GM19193 (cell line): ENCODE measurements around the gene EPHA1.

Experiments used
- POLR2A ChIP-seq: IDR thresholded peaks from 4 replicates; pipeline ENCODE4 v1.6.1; 2011; ENCODE audit not compliant: insufficient read depth, insufficient read length; ENCODE audit errors: extremely low read depth

Gene EPHA1

DNA sequence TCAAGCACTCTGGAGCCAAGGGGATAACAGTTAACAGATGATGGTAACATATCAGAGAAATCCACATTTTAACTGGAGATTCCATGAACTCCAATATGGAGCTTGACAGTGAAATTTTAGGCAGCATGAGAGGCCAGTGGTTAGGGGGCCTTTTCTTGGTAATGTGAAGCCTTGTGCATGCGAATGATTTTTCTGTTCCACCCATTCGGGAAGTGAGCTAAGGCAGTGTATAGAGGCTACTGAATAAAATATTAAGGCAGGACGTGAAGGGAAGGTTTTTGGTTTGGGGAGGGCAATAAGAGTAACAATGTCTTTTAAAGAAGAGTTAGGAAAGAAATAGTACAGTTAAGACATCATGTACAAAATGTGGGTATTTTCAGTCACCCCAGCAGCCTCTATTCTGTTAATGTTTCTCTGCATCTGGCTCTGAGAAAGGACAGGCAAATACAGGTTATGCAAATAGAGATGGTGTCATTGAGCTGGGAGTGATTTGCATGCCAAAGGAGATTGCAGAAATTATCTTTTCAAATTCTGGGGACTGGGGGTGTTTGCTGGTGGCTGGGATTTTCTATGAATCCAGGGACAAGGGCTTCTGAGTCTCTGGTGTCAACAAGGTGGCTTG, 27.8 kb upstream of the EPHA1 start:
- no peak for TF ChIP-seq POLR2A

DNA sequence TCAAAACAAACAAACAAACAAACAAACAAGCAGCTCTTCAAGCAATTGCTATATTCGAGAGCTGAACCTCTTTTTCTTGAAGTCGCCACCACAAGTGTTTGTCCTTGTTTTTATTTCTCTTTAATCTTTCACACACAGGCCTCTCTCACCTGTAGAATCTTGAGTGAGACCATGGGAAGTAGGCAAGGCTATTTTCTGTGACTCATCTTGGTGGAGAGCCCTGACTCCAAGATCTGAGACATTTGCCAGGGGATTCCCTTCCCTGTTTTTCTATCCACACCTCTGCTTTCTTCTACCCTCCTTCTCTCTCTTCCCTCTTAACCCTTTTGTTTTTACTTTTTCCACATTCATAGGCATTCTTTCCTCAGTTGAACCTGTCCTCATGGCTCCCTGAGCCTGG, 26.6 kb upstream of the EPHA1 start:
- no peak for TF ChIP-seq POLR2A

DNA sequence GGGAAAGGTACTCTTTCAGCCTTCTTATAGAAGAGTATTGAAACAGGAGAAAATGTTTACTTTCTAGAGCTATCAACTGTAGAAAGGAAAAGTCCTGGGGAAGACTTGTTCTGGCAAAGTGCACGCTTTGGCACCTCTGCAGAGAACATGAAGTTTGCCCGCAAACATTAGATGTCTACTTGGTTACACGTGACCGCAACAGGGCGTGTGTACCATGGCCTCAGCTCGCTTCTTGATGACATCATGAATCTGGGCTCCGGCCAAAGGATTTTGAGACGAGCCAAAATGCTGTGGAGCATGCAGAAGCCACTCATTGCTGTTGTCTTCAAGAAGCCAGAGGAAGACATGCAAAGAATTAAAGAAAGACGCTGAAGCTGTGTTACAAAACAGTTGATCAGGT, 26.0 kb upstream of the EPHA1 start:
- no peak for TF ChIP-seq POLR2A

GRCh38 chr7:143433759-143434158, 25.1 kb upstream of the EPHA1 start:
- TF ChIP-seq POLR2A: no peak

- no peak for TF ChIP-seq POLR2A
Observed at GRCh38 chr7:143431109-143431508, 22.5 kb upstream of the EPHA1 start.

- no peak for TF ChIP-seq POLR2A
Observed at GRCh38 chr7:143429770-143430698, 21.4 kb upstream of the EPHA1 start.

DNA sequence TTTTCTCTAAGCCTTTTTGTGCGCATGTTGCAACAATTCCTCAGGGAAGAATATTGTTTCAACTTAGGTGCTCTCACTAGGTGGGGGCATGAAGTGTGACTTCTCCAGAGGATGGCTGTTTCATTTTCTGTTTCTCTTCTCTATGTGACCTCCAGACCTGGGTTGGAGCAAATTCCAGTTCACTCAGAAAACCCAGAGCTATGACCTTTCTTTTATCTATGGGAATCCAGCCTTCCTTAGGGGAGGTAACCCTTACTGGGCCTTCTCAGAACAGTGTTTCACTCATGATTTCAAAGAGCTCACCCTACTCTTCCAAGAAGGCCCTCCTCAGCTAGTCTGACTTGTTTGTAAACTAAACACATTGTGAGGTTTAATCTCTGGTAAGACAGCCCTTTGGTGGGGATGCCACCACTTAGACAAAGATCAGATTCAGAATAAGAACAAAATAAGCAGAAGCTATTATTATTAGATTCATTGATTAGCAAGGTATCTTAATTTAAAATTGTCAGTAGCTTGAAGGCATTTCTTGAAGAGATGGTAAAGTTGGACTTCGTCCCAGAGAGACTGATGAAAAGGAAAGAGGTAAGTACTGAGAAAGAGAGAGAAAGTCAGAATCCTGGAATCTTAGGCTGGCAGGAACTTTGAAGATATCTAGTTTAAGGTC, 18.0 kb upstream of the EPHA1 start:
- TF ChIP-seq POLR2A: no peak

DNA sequence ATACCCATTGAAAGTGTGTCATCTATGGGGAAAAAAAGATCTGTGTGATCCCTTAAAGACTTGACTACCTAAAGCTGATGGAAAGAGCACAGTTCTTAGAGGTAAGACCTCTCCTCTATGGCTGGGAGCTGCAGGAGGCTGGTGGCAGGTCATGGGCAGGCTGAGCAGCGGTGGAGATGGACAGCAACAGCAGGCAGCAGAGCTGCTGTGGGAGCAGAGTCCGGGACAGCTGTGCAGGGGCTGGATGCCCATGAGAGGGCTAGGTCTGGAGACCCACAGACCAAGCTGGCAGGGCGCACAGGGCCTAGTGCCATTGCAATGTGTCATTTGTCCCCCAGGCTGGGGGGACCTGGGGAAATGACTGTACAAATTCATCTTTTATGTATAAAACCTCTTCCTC, 13.4 kb upstream of the EPHA1 start:
- no peak for TF ChIP-seq POLR2A

DNA sequence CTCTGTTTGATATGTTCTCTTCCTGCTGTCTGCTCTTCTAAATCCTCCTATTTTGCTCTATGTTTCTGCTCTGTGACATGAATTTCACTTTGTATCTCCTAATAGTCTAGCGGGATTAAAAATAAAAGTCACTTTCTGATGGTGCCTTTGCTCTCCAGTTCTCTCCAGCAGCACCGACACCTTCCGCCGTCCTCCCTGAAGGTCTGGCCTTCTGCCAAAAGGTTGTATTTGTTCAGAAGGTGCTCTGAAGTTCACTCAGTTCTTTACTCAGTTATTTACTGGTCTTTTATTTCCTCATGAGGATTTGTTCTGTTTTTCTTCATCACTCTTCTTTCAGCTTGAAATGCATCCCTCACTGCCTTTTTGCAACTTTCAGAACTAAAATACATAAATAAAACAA, 11.2 kb upstream of the EPHA1 start:
- no peak for TF ChIP-seq POLR2A

- no peak for TF ChIP-seq POLR2A
Observed at GRCh38 chr7:143418681-143419458, 10.2 kb upstream of the EPHA1 start.

GRCh38 chr7:143417734-143418383, 9.2 kb upstream of the EPHA1 start:
- TF ChIP-seq POLR2A: no peak

GRCh38 chr7:143416565-143417149, 8.0 kb upstream of the EPHA1 start:
- TF ChIP-seq POLR2A: no peak

GRCh38 chr7:143415742-143416397, 7.2 kb upstream of the EPHA1 start:
- no peak for TF ChIP-seq POLR2A
